ENCODE results near the gene EPB41.

Gene EPB41

DNA sequence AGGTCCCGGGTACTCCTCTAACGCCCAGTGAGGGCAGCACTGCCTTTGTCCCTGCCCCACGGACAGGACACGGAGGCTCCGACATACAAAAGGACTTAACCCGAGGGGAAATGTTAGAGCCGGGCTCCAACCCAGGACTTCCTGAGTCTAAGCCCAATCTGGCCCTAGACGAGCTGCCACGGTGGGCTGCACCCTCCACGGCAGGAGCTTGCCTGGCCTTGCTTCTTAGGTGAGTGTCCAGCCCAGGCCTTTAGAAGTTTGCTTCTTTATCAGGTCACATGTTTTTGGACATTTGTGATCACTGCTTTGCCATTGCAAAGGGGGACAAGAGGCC lies 220.3 kb downstream of the EPB41 start:
- TF ChIP-seq TAF1 (IDR thresholded peaks at IDR 0.05; ENCODE audit: borderline replicate concordance, insufficient read depth, low read length) (no peak), FOXP2 (optimal IDR thresholded peaks at IDR 0.05; ENCODE audit: borderline replicate concordance, extremely low read depth, extremely low read length, insufficient read depth) (no peak), SIN3A (IDR thresholded peaks at IDR 0.05; ENCODE audit: borderline replicate concordance, insufficient read depth, low read length) (no peak), POLR2AphosphoS5 (IDR thresholded peaks at IDR 0.05; ENCODE audit: low read depth, low read length) (no peak)
- TF ChIP-seq, protein P1, sequence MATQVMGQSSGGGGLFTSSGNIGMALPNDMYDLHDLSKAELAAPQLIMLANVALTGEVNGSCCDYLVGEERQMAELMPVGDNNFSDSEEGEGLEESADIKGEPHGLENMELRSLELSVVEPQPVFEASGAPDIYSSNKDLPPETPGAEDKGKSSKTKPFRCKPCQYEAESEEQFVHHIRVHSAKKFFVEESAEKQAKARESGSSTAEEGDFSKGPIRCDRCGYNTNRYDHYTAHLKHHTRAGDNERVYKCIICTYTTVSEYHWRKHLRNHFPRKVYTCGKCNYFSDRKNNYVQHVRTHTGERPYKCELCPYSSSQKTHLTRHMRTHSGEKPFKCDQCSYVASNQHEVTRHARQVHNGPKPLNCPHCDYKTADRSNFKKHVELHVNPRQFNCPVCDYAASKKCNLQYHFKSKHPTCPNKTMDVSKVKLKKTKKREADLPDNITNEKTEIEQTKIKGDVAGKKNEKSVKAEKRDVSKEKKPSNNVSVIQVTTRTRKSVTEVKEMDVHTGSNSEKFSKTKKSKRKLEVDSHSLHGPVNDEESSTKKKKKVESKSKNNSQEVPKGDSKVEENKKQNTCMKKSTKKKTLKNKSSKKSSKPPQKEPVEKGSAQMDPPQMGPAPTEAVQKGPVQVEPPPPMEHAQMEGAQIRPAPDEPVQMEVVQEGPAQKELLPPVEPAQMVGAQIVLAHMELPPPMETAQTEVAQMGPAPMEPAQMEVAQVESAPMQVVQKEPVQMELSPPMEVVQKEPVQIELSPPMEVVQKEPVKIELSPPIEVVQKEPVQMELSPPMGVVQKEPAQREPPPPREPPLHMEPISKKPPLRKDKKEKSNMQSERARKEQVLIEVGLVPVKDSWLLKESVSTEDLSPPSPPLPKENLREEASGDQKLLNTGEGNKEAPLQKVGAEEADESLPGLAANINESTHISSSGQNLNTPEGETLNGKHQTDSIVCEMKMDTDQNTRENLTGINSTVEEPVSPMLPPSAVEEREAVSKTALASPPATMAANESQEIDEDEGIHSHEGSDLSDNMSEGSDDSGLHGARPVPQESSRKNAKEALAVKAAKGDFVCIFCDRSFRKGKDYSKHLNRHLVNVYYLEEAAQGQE (IDR thresholded peaks at IDR 0.05; ENCODE audit: insufficient read depth in 1 of 2, low read depth in 2 of 2, low read length in 2 of 2) = no peak

DNA sequence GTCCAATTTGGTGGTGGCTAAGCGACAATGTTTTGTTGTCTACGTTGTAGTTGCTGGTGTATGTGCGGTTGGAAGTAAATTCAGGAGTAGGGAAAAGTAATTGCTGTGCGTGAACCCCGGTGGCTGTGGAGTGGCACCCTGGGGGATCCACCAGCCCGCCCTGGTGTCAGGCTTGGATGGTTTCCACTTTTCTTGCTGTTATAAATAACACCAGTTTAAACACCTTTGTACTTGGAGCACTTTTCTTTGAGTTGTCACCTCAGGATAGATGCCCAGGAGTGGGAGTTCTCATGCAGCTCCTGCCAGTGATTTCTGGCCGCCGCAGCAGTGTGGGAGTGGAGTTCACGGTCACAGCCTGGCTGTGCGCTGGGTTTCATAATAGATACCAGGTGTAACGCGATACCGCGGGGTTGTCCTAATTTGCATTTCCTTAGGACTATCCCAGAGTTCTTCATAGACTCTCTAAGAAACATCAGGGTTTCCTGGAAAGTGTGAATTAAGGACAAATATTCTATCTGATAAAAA lies 222.1 kb downstream of the EPB41 start:
- no peak for TF ChIP-seq SIN3A (IDR thresholded peaks at IDR 0.05; ENCODE audit: borderline replicate concordance, insufficient read depth, low read length)

DNA sequence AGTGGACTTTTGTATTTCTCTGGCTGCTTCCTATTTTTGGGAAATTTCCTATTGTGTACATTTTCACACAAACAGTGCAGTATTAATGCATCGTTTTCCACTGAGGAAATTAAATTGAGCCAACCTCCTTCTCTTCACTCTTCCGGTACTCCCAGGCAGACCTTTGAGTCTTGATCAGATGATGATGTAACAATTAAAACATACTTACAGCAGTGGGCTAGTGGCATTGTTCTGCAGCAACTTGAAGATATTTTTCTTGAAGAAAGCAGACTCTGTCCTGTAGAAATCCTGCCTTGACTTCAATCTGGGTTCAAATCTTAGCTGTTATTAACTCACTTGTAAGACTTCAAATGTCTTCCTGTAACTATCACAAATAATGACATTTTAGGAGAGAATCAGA lies 228.3 kb downstream of the EPB41 start:
- no peak for TF ChIP-seq FOXP2 (optimal IDR thresholded peaks at IDR 0.05; ENCODE audit: borderline replicate concordance, extremely low read depth, extremely low read length, insufficient read depth)
- TF ChIP-seq POLR2AphosphoS5 (IDR thresholded peaks at IDR 0.05; ENCODE audit: low read depth, low read length) = no peak
- TF ChIP-seq, protein P1 (IDR thresholded peaks at IDR 0.05; ENCODE audit: insufficient read depth in 1 of 2, low read depth in 2 of 2, low read length in 2 of 2) = no peak
- no peak for TF ChIP-seq TAF1 (IDR thresholded peaks at IDR 0.05; ENCODE audit: borderline replicate concordance, insufficient read depth, low read length)

DNA sequence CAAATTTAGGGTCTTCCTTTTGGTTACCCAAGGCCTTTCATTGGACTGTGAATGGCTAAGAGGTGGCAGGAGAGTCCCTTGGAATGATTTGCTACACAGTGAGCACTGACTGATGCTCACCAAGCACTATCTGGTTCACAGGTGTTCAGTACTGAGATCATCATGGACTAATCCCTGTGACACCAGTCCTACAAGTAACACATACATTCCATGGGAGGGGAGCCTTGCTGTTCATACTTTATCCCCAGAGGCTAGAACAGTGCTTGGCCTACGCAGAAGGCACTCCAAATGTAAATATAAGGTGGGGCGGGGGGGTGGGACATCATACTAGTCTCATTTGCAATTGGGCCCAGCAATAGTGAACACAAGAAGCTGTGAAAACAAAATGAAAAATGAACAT lies 229.8 kb downstream of the EPB41 start:
- TF ChIP-seq, protein P1 (IDR thresholded peaks at IDR 0.05; ENCODE audit: insufficient read depth in 1 of 2, low read depth in 2 of 2, low read length in 2 of 2) = no peak
- TF ChIP-seq SIN3A (IDR thresholded peaks at IDR 0.05; ENCODE audit: borderline replicate concordance, insufficient read depth, low read length) = no peak
- TF ChIP-seq FOXP2 (optimal IDR thresholded peaks at IDR 0.05; ENCODE audit: borderline replicate concordance, extremely low read depth, extremely low read length, insufficient read depth) = no peak
- no peak for TF ChIP-seq POLR2AphosphoS5 (IDR thresholded peaks at IDR 0.05; ENCODE audit: low read depth, low read length)
- no peak for TF ChIP-seq TAF1 (IDR thresholded peaks at IDR 0.05; ENCODE audit: borderline replicate concordance, insufficient read depth, low read length)

DNA sequence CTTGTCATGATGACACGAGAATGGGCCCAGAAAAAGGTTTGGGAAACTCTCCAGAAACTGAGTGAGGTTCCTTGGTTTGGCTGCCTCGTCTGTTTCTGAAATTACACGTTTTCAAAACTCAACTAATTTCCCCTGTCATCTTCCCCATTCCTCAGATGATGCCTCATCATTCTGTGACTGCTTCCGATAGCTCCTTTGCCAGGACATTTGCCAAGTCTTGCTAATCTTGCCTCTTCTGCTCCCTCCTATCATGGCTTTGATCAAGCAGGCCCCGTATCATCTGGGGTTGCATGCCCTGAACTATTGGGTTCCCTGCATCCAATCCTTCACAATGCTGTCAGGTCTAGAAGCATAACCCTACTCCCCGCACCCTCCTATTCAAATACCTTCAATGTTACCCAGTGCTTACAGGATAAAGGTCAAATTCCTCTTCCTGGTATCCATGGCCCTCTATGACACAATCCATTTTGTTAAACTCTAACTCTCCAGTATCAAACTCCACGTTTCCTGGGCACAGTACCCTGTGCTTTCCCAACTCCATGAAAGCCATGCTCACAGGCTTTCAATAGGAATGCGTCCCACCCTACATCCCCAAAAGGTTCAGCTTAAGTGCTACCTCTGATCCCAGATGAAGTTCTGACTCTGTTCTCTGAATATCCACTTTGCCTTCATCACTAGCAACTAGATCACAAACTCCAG lies 231.5 kb downstream of the EPB41 start:
- no peak for TF ChIP-seq SIN3A (IDR thresholded peaks at IDR 0.05; ENCODE audit: borderline replicate concordance, insufficient read depth, low read length)
- TF ChIP-seq TAF1 (IDR thresholded peaks at IDR 0.05; ENCODE audit: borderline replicate concordance, insufficient read depth, low read length) = no peak
- no peak; the same call in 1 of the 2 replicates for TF ChIP-seq POLR2AphosphoS5 (IDR thresholded peaks at IDR 0.05; ENCODE audit: low read depth, low read length)
- TF ChIP-seq, protein P1 (IDR thresholded peaks at IDR 0.05; ENCODE audit: insufficient read depth in 1 of 2, low read depth in 2 of 2, low read length in 2 of 2) = no peak
- TF ChIP-seq FOXP2 (optimal IDR thresholded peaks at IDR 0.05; ENCODE audit: borderline replicate concordance, extremely low read depth, extremely low read length, insufficient read depth) = no peak
